Right lobe of liver (tissue), 4 donors: ENCODE results near the gene PCDHA6.

ENCODE experiments used
- POLR2A ChIP-seq: fragments of 450-650 bp; IDR thresholded peaks from one replicate; pipeline ENCODE4 v1.6.1; 2017; ENCODE audit warnings: antibody characterized with exemption, mild to moderate bottlenecking
- TF ChIP-seq, protein P1 (sequence below), 4 donors: fragments of 200-600 bp in 3 of 4; fragments of 450-650 bp in 1 of 4; IDR thresholded peaks; one replicate each; pipeline versions ENCODE4 v1.5.1 to v1.8.0; 2016 to 2022; ENCODE audit warnings: antibody characterized with exemption in 4 of 4, mild to moderate bottlenecking in 2 of 4
- donor health status: DM: no; HTN: no; CAD: no.
- donor health status: DM: no; HTN: no; CAD: no.
- donor health status: DM: no; HTN: yes; CAD: no.

DNA sequence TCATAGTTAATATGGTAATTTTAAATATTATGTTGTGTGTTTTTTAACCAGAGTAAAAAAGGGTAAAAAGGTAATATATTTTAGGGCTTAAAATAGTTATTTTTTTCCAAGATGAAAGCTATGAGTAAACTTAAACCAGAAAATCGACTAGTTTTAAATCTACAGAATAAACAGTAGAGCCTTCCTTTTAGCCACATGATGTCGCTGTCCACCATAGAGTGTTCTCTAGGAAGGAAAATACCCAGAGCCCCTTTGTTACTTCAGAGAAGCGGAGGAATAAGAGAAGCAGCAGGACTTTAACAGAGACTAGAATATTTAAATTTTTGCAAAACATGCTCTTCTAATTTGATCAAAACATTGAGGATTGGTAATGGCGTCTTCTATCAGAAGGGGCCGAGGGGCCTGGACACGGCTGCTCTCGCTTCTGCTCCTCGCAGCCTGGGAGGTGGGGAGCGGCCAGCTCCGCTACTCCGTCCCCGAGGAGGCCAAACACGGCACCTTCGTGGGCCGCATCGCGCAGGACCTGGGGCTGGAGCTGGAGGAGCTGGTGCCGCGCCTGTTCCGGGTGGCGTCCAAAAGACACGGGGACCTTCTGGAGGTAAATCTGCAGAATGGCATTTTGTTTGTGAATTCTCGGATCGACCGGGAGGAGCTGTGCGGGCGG lies 33.0 kb upstream of the PCDHA6 start, which contains the start of gene PCDHA2:
- no peak for TF ChIP-seq POLR2A
- TF ChIP-seq, protein P1, sequence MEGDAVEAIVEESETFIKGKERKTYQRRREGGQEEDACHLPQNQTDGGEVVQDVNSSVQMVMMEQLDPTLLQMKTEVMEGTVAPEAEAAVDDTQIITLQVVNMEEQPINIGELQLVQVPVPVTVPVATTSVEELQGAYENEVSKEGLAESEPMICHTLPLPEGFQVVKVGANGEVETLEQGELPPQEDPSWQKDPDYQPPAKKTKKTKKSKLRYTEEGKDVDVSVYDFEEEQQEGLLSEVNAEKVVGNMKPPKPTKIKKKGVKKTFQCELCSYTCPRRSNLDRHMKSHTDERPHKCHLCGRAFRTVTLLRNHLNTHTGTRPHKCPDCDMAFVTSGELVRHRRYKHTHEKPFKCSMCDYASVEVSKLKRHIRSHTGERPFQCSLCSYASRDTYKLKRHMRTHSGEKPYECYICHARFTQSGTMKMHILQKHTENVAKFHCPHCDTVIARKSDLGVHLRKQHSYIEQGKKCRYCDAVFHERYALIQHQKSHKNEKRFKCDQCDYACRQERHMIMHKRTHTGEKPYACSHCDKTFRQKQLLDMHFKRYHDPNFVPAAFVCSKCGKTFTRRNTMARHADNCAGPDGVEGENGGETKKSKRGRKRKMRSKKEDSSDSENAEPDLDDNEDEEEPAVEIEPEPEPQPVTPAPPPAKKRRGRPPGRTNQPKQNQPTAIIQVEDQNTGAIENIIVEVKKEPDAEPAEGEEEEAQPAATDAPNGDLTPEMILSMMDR (IDR thresholded peaks at IDR 0.05): no peak
